K562 (cell line): ENCODE data around the gene RPS19BP1. TPM values are rescaled to one million over a fixed set of nuclear protein-coding genes. Genes with fewer than 3 reads are reported as not detected.

Source experiments
- CEBPB ChIP-seq: fragments of 450-650 bp; IDR thresholded peaks from 2 replicates; pipeline ENCODE4 v1.6.1; 2016; ENCODE audit warnings: missing genetic modification characterization, missing compliant biosample characterization
- EP300 ChIP-seq: IDR thresholded peaks from 2 replicates; pipeline ENCODE4 v1.6.1; 2012; ENCODE audit warnings: low read length, improper control_type of control experiment
- HCFC1 ChIP-seq: IDR thresholded peaks from 2 replicates; pipeline ENCODE4 v1.6.1; 2012; ENCODE audit warnings: low read depth, low read length, improper control_type of control experiment
- HNRNPH1 ChIP-seq: fragments of 200-400 bp; formaldehyde crosslinking; optimal IDR thresholded peaks from 2 replicates; pipeline ENCODE3; 2017; ENCODE audit warnings: low read depth, mild to moderate bottlenecking, low read length, moderate library complexity
- KLF13 ChIP-seq: fragments of 450-650 bp; IDR thresholded peaks from 2 replicates; pipeline ENCODE4 v1.6.1; 2016; ENCODE audit warnings: missing genetic modification characterization, low read depth, mild to moderate bottlenecking, missing compliant biosample characterization, moderate library complexity, borderline replicate concordance
- MEF2A ChIP-seq: IDR thresholded peaks from 2 replicates; pipeline ENCODE4 v1.6.1; 2011; ENCODE audit warnings: low read depth, mild to moderate bottlenecking, low read length, moderate library complexity; ENCODE audit not compliant: control insufficient read depth
- MNT ChIP-seq, 2 experiments: fragments of 450-650 bp; conservative IDR thresholded peaks; 2 replicates each; pipeline ENCODE4 v1.6.1; 2017; ENCODE audit warnings: mild to moderate bottlenecking in 2 of 2, moderate library complexity in 2 of 2
- MTF1 ChIP-seq: fragments of 250-450 bp; sonication (Bioruptor Pico); IDR thresholded peaks from 2 replicates; pipeline ENCODE4 v1.9.0; 2021; ENCODE audit warnings: moderate library complexity, mild to moderate bottlenecking, inconsistent platforms, borderline replicate concordance
- MXI1 ChIP-seq: IDR thresholded peaks from 2 replicates; pipeline ENCODE4 v1.6.1; 2011; ENCODE audit warnings: low read depth, mild to moderate bottlenecking, improper control_type of control experiment, low read length
- NR2C2 ChIP-seq, 2 experiments: fragments of 200-800 bp in 1 of 2; sonication (Bioruptor generic) in 1 of 2; sonication (generic) in 1 of 2; formaldehyde crosslinking in 1 of 2; IDR thresholded peaks; 2 replicates each; pipeline versions ENCODE4 v1.6.1 to v1.8.0; 2016 to 2022; ENCODE audit warnings: mild to moderate bottlenecking in 1 of 2, missing compliant biosample characterization in 1 of 2, missing genetic modification characterization in 1 of 2, missing genetic modification reagents in 1 of 2
- NRF1 ChIP-seq, 2 experiments: fragments of 450-650 bp; IDR thresholded peaks in 1 of 2; conservative IDR thresholded peaks in 1 of 2; 2 replicates each; pipeline ENCODE4 v1.6.1; 2014; ENCODE audit warnings: mild to moderate bottlenecking in 2 of 2
- PHF20 ChIP-seq: fragments of 450-650 bp; IDR thresholded peaks from 2 replicates; pipeline ENCODE4 v1.6.1; 2018; ENCODE audit not compliant: partially characterized antibody
- PHF21A ChIP-seq: fragments of 450-650 bp; IDR thresholded peaks from 2 replicates; pipeline ENCODE4 v1.6.1; 2017; ENCODE audit warnings: low read depth, borderline replicate concordance
- RBM25 ChIP-seq: fragments of 200-400 bp; formaldehyde crosslinking; IDR thresholded peaks from 2 replicates; pipeline ENCODE4 v1.6.1; 2018; ENCODE audit warnings: low read length, low read depth, moderate library complexity; ENCODE audit not compliant: severe bottlenecking
- RFX5 ChIP-seq: IDR thresholded peaks from 2 replicates; pipeline ENCODE4 v1.6.1; 2011; ENCODE audit warnings: low read depth, mild to moderate bottlenecking, improper control_type of control experiment, low read length
- SAFB2 ChIP-seq: fragments of 200-400 bp; formaldehyde crosslinking; IDR thresholded peaks from 2 replicates; pipeline ENCODE4 v1.6.1; 2018; ENCODE audit warnings: borderline replicate concordance, low read length, low read depth, moderate library complexity; ENCODE audit not compliant: severe bottlenecking
- SNIP1 ChIP-seq: fragments of 450-650 bp; IDR thresholded peaks from 2 replicates; pipeline ENCODE4 v1.7.1; 2017; ENCODE audit warnings: low read depth, mild to moderate bottlenecking
- TFAP4 ChIP-seq: sonication (generic); formaldehyde crosslinking; IDR thresholded peaks from 2 replicates; pipeline ENCODE4 v1.8.0; 2022; ENCODE audit warnings: missing genetic modification reagents, mild to moderate bottlenecking, moderate library complexity, borderline replicate concordance
- YY1 ChIP-seq, 3 experiments: IDR thresholded peaks; 2 replicates each; pipeline ENCODE4 v1.6.1; 2011; ENCODE audit warnings: low read length in 2 of 3, mild to moderate bottlenecking in 2 of 3, moderate library complexity in 2 of 3, borderline replicate concordance in 1 of 3, control low read depth in 1 of 3, low read depth in 1 of 3; ENCODE audit not compliant: insufficient read depth in 3 of 3, insufficient replicate concordance in 2 of 3, control insufficient read depth in 1 of 3, insufficient read length in 1 of 3; ENCODE audit errors: extremely low read depth in 1 of 3
- ZNF668 ChIP-seq: fragments of 250-450 bp; sonication (Bioruptor Pico); IDR thresholded peaks from 2 replicates; pipeline ENCODE4 v1.8.0; 2022; ENCODE audit warnings: mild to moderate bottlenecking, inconsistent platforms
- polyA plus RNA-seq, 8 experiments: library from polyadenylated mRNA; depleted of rRNA in 4 of 8; stranded (reverse) in 5 of 8; unstranded in 3 of 8; fragments of >200 nt; fragmentation: Nextera tagmentation in 2 of 8; fragmentation: Illumina TruSeq in 1 of 8; extraction: Ambion mirVana in 2 of 8; extraction: Trizol in 1 of 8; gene quantifications; 2 replicates each; pipeline versions ENCODE4 v1.2.1 to v1.2.3, GENCODE V29; 2011 to 2014; ENCODE audit warnings: inconsistent platforms in 1 of 8, missing spikeins in 1 of 8
- total RNA-seq, 7 experiments: library from RNA; depleted of rRNA in 6 of 7; stranded (reverse); fragments of >200 nt in 6 of 7; fragmentation: Illumina TruSeq in 2 of 7; extraction: Trizol in 2 of 7; gene quantifications; 2 replicates each; pipeline versions ENCODE4 v1.2.1 to v1.2.3, GENCODE V29; 2011 to 2021; ENCODE audit warnings: low replicate concordance in 1 of 7
- TF ChIP-seq, protein P1 (sequence below): fragments of 250-450 bp; sonication (Bioruptor Pico); IDR thresholded peaks from 2 replicates; pipeline ENCODE4 v1.5.0; 2020; ENCODE audit warnings: mild to moderate bottlenecking, borderline replicate concordance
- TF ChIP-seq, protein P2 (sequence below): sonication (generic); formaldehyde crosslinking; IDR thresholded peaks from 2 replicates; pipeline ENCODE4 v1.9.0; 2022; ENCODE audit warnings: mild to moderate bottlenecking, missing genetic modification reagents

Gene RPS19BP1
- total and polyA plus RNA-seq, 9 of the 15 experiments (the other 6 are each of a cell fraction or from before 2014, with no cell fraction given), result 3.0 to 223 (median 84.3) TPM

GRCh38 chr22:39490135-39490798, 42.3 kb downstream of the RPS19BP1 start (continued):
- TF ChIP-seq SAFB2, result no peak
- TF ChIP-seq HNRNPH1, result no peak
- no peak for TF ChIP-seq CEBPB
- TF ChIP-seq HCFC1, result peak; percentile 92
- TF ChIP-seq TFAP4 (CRISPR knock-in tag), result peak; percentile 69; the same call in 1 of the 2 replicates
- no peak for TF ChIP-seq PHF21A
- TF ChIP-seq RFX5, result no peak
- TF ChIP-seq MXI1, result peak; percentile 27; the same call in 1 of the 2 replicates
- no peak for TF ChIP-seq SNIP1
- TF ChIP-seq RBM25, result peak; percentile 50
- peak; percentile 76; the same call in 1 of the 2 replicates for TF ChIP-seq KLF13 (tag)
- no peak for TF ChIP-seq EP300
- peak; percentile 67 to 95 (median 92) for TF ChIP-seq YY1 (IDR thresholded peaks at IDR 0.05; ENCODE audit: borderline replicate concordance in 1 of 3, control insufficient read depth in 1 of 3, extremely low read depth in 1 of 3, insufficient read depth in 3 of 3, insufficient read length in 1 of 3, insufficient replicate concordance in 2 of 3, low read depth in 1 of 3, low read length in 2 of 3)
- TF ChIP-seq MTF1 (CRISPR knock-in tag), result no peak
- TF ChIP-seq, protein P1, sequence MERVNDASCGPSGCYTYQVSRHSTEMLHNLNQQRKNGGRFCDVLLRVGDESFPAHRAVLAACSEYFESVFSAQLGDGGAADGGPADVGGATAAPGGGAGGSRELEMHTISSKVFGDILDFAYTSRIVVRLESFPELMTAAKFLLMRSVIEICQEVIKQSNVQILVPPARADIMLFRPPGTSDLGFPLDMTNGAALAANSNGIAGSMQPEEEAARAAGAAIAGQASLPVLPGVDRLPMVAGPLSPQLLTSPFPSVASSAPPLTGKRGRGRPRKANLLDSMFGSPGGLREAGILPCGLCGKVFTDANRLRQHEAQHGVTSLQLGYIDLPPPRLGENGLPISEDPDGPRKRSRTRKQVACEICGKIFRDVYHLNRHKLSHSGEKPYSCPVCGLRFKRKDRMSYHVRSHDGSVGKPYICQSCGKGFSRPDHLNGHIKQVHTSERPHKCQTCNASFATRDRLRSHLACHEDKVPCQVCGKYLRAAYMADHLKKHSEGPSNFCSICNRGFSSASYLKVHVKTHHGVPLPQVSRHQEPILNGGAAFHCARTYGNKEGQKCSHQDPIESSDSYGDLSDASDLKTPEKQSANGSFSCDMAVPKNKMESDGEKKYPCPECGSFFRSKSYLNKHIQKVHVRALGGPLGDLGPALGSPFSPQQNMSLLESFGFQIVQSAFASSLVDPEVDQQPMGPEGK, result no peak
- 0 out of 4 replicates have a peak, but pooled peaks of 1 of the 2 experiments have one; percentile 32 for TF ChIP-seq NRF1 (conservative IDR thresholded peaks at IDR 0.05 in 1 of 2, IDR thresholded peaks at IDR 0.05 in 1 of 2)
- TF ChIP-seq, protein P2, sequence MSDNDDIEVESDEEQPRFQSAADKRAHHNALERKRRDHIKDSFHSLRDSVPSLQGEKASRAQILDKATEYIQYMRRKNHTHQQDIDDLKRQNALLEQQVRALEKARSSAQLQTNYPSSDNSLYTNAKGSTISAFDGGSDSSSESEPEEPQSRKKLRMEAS (CRISPR knock-in tag), result peak; percentile 86
- TF ChIP-seq ZNF668 (CRISPR knock-in tag), result no peak
- peak; percentile 89 to 90 for TF ChIP-seq MNT (conservative IDR thresholded peaks at IDR 0.05)
- no peak for TF ChIP-seq NR2C2 (CRISPR knock-in tag; IDR thresholded peaks at IDR 0.05)
- TF ChIP-seq NR2C2 (tag; IDR thresholded peaks at IDR 0.05), result no peak
- no peak for TF ChIP-seq PHF20
- no peak for TF ChIP-seq MEF2A
